ENCODE results near the gene RIGI. TPM values are rescaled to one million over a fixed set of nuclear protein-coding genes. Genes with fewer than 3 reads are reported as not detected.
"Not testable (repeated sequence)": the region's sequence is repeated elsewhere in the genome, so short reads cannot be mapped to it uniquely, and the experiment has no call there.

RIGI gene
- total RNA-seq, 4 donors from 2014 or later, result 2.6 to 22.5 (median 14.3) TPM

DNA sequence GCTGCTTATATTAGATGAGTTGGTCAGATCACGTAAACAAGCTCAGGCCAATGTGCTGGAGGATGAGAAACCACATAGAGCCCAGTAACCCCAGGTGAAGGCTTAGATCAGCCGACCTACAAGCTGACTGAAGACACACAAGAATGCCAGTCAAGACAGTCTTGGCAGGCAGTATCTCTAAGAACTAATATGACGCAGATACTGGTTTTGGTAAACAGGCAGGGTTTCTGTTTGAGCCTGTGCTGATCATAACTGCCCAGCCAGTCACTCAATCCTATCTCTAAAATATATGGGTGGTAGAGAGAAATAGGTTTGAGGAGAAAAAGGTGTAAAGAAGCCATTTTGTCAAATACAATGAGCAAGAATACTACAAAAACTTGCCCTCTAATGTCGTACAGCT, 7.8 kb upstream of the RIGI start:
- no peaks in the 10 kb centered on the region for H3K27me3 ChIP-seq
- H3K36me3 ChIP-seq, result no peaks in the 10 kb centered on the region
- intact Hi-C loops (cut with DNase I; ENCODE audit: low total_unique reads), result no loop called here
- no peaks in the 10 kb centered on the region for H3K9me3 ChIP-seq
- H3K27ac ChIP-seq, result no peak overlapping the region
- H3K4me3 ChIP-seq, result no peak overlapping the region
- H3K4me1 ChIP-seq, result no peaks in the 10 kb centered on the region
- DNase-seq, result no peak
- no peak for TF ChIP-seq POLR2A (IDR thresholded peaks at IDR 0.05)
- TF ChIP-seq, protein P1, sequence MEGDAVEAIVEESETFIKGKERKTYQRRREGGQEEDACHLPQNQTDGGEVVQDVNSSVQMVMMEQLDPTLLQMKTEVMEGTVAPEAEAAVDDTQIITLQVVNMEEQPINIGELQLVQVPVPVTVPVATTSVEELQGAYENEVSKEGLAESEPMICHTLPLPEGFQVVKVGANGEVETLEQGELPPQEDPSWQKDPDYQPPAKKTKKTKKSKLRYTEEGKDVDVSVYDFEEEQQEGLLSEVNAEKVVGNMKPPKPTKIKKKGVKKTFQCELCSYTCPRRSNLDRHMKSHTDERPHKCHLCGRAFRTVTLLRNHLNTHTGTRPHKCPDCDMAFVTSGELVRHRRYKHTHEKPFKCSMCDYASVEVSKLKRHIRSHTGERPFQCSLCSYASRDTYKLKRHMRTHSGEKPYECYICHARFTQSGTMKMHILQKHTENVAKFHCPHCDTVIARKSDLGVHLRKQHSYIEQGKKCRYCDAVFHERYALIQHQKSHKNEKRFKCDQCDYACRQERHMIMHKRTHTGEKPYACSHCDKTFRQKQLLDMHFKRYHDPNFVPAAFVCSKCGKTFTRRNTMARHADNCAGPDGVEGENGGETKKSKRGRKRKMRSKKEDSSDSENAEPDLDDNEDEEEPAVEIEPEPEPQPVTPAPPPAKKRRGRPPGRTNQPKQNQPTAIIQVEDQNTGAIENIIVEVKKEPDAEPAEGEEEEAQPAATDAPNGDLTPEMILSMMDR (IDR thresholded peaks at IDR 0.05), result no peak

DNA sequence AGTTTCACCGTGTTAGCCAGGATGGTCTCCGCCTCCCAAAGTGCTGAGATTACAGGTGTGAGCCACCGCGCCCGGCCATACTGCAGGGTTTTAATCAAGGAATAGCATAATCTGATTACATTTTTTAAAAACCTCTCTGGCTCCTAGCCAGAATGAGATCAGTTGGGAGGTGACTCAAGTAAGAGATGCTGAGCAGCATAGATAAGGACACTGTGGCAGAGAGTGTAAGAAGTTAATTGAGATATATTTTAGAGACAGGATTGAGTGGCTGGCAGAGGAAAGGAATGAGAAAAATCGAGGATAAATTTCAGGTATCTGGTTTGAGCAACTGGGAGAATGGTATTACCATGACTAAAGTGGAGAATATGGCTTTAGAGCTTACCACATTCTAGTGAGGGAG, 7.3 kb upstream of the RIGI start:
- Histone ChIP-seq H3K36me3 (no peaks in the 10 kb centered on the region), H3K4me3 (no peak overlapping the region), H3K9me3 (no peaks in the 10 kb centered on the region), H3K27me3 (no peaks in the 10 kb centered on the region), H3K4me1 (no peaks in the 10 kb centered on the region), H3K27ac (no peak overlapping the region)
- intact Hi-C loops (cut with DNase I; ENCODE audit: low total_unique reads), result no loop called here
- TF ChIP-seq, protein P1 (IDR thresholded peaks at IDR 0.05), result no peak
- no peak for TF ChIP-seq POLR2A (IDR thresholded peaks at IDR 0.05)
- DNase-seq, result no peak

DNA sequence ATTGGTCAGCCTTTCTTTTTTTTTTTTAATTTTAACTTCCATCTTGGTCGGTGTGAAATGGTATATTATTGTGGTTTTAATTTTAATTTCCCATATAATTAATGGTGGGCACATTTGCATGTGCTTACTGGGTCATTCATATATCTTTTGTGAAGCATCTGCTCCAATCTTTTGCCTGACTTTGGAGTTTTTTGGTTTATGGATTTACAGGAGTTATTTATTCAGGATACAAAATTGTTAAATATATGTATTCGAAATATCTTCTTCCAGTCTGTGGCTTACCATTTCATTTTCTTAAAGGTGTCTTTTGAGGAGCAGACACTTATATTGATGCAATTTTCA, 682 bp upstream of the RIGI start:
- intact Hi-C loops (cut with DNase I; ENCODE audit: low total_unique reads), result no loop called here
- peak overlapping the region; percentile 77 to 98 for H3K27ac ChIP-seq

DNA sequence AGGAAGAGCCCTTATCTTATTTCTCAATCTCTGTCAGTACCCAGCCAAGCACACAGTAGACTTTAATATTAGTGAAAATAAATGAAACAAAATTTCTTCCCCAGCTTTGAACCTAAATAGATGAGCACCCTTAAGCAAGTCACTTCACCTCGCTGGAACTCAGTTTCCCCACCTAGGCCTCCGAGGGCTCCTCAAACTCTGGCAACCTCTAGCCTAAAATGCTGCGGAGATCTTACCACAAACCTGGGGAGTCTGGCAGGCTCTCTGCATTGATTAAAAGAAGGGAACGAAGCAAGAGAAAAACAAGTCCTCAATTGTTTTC, 326 bp downstream of the RIGI start:
- no peak for DNase-seq
- no peaks in the 10 kb centered on the region for H3K9me3 ChIP-seq
- H3K27me3 ChIP-seq, result no peaks in the 10 kb centered on the region
- peak overlapping the region; percentile 54 to 77 for H3K4me3 ChIP-seq
- TF ChIP-seq, protein P1 (IDR thresholded peaks at IDR 0.05), result no peak
- TF ChIP-seq POLR2A (IDR thresholded peaks at IDR 0.05), result no peak
- intact Hi-C loops (cut with DNase I; ENCODE audit: low total_unique reads), result no loop called here
- peak overlapping the region; percentile 77 to 98 for H3K27ac ChIP-seq
- no peaks in the 10 kb centered on the region for H3K36me3 ChIP-seq
- H3K4me1 ChIP-seq, result peaks cover 0 to 3% of the 10 kb centered on the region in 2 donors

More for the DNA sequence above, 682 bp upstream of the RIGI start:
- Histone ChIP-seq H3K4me3 (peak overlapping the region; percentile 54 to 77), H3K27me3 (no peaks in the 10 kb centered on the region), H3K9me3 (no peaks in the 10 kb centered on the region), H3K36me3 (no peaks in the 10 kb centered on the region), H3K4me1 (peaks cover 0 to 3% of the 10 kb centered on the region in 2 donors)
- TF ChIP-seq, protein P1 (IDR thresholded peaks at IDR 0.05), result no peak
- TF ChIP-seq POLR2A (IDR thresholded peaks at IDR 0.05), result no peak
- DNase-seq, result no peak

DNA sequence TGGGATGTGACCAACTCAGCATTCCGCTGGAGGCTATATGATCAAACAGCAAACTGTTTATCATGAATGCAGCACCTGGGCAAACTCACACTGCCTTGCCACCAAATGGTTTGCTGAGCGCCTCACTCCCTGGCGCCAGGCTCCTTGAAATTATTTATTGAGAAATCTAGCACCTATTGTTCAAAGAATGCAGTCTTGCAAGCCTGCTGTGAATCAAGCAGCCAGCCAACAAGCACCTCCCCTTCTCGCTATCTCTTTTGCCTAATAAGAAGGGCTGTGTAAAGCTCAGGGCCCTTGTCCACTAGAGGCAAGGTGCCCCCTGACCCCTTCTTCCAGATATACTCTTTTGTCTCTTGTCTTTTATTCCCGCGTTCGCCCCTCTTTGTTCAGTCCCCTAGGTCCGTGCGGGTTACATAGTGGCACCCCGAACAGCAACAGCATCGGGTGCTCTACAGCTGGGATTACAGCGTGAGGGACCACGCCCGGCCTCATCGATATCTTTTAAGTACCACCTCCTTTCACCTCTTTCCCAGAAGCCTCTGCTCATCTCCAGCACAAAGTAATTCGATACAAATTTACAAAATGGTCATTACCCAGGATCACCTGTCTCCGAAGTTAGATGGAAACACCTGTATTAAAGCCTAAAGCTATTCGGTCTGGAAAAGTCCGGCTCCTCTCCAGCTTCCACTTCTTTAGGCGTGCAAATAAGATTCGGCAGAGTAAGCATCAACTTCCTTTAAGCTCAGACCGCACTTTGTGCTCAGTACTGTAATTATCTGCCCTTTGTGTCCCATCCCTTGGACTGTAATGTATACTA, 896 bp downstream of the RIGI start:
- TF ChIP-seq POLR2A (IDR thresholded peaks at IDR 0.05), result no peak
- TF ChIP-seq, protein P1 (IDR thresholded peaks at IDR 0.05), result no peak
- H3K4me3 ChIP-seq, result peak overlapping the region; percentile 54 to 77
- peak in 1 of 2 donors; percentile 16 for DNase-seq
- H3K4me1 ChIP-seq, result peaks cover 0 to 3% of the 10 kb centered on the region in 2 donors
- no peaks in the 10 kb centered on the region for H3K27me3 ChIP-seq
- H3K27ac ChIP-seq, result peak overlapping the region; percentile 77 to 98
- intact Hi-C loops (cut with DNase I; ENCODE audit: low total_unique reads), result no loop called here
- H3K9me3 ChIP-seq, result no peaks in the 10 kb centered on the region
- H3K36me3 ChIP-seq, result no peaks in the 10 kb centered on the region

DNA sequence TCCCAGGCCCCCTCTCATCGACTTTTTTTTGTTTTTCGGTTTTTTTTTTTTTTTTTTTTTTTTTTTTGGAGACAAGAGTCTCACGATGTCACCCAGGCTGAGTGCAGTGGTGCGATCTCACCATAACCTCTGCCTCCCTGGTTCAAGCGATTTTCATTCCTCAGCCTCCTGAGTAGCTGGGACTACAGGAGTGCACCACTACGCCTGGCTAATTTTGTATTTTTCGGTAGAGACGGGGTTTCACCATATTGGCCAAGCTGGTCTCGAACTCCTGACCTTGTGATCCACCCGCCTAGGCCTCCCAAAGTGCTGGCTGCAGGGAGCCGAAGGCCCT, 1.5 kb downstream of the RIGI start:
- H3K27me3 ChIP-seq; H3K36me3 ChIP-seq; H3K9me3 ChIP-seq; DNase-seq; intact Hi-C loops (cut with DNase I; ENCODE audit: low total_unique reads); H3K4me1 ChIP-seq: not testable (repeated sequence)
- Histone ChIP-seq H3K4me3 (peak overlapping the region; percentile 54 to 77), H3K27ac (peak overlapping the region in 1 of 2 donors; percentile 98)

Data from uterus (tissue), 4 donors.